Osteoblast (primary cell): ENCODE data around the gene KCTD5. TPM values are rescaled to one million over a fixed set of nuclear protein-coding genes. Genes with fewer than 3 reads are reported as not detected.
"Not testable (repeated sequence)": the region's sequence is repeated elsewhere in the genome, so short reads cannot be mapped to it uniquely, and the experiment has no call there.

Experiments
- DNase-seq: peaks from one replicate; pipeline ENCODE4 v3.0.0; 2011; ENCODE audit warnings: low spot score, mixed read lengths; ENCODE audit not compliant: insufficient read length; ENCODE audit errors: missing footprints
- H2AFZ ChIP-seq: 2 replicates; pipeline ENCODE4 v1.6.0; 2011; ENCODE audit warnings: mild to moderate bottlenecking, low read length
- H3K27ac ChIP-seq: 2 replicates; pipeline ENCODE4 v1.5.1; 2011; ENCODE audit warnings: mild to moderate bottlenecking, low read depth, low read length, moderate library complexity
- H3K27me3 ChIP-seq: 2 replicates; pipeline ENCODE4 v1.6.0; 2012; ENCODE audit warnings: mild to moderate bottlenecking, control low read depth, inconsistent platforms, low read length, moderate library complexity; ENCODE audit not compliant: insufficient read depth
- H3K36me3 ChIP-seq: 2 replicates; pipeline ENCODE4 v1.5.1; 2011; ENCODE audit warnings: mild to moderate bottlenecking, low read length, control low read depth, moderate library complexity; ENCODE audit not compliant: insufficient read depth
- H3K4me1 ChIP-seq: 2 replicates; pipeline ENCODE4 v1.5.1; 2011; ENCODE audit warnings: mild to moderate bottlenecking, low read length, control low read depth, moderate library complexity; ENCODE audit not compliant: insufficient read depth
- H3K4me2 ChIP-seq: 2 replicates; pipeline ENCODE4 v1.6.0; 2011; ENCODE audit warnings: mild to moderate bottlenecking, low read length; ENCODE audit not compliant: insufficient read depth
- H3K4me3 ChIP-seq: fragments of 200-600 bp; sonication (generic); 3 replicates; pipeline ENCODE4 v1.5.1; 2012; ENCODE audit warnings: mild to moderate bottlenecking, low read length, inconsistent platforms; ENCODE audit not compliant: insufficient read depth
- H3K79me2 ChIP-seq: 2 replicates; pipeline ENCODE4 v1.6.0; 2012; ENCODE audit warnings: mild to moderate bottlenecking, low read length, control low read depth, inconsistent platforms; ENCODE audit not compliant: insufficient read depth
- H3K9me3 ChIP-seq: 2 replicates; pipeline ENCODE4 v1.5.1; 2011; ENCODE audit warnings: low read depth, low read length, control low read depth
- H4K20me1 ChIP-seq: 2 replicates; pipeline ENCODE4 v1.6.0; 2012; ENCODE audit warnings: mild to moderate bottlenecking, low read length, control low read depth; ENCODE audit not compliant: insufficient read depth
- CTCF ChIP-seq: IDR thresholded peaks from 2 replicates; pipeline ENCODE4 v1.5.1; 2011; ENCODE audit warnings: mild to moderate bottlenecking, low read depth, low read length, moderate library complexity; ENCODE audit errors: extremely low read depth
- total RNA-seq: library from RNA; depleted of rRNA; stranded (reverse); fragments of >200 nt; gene quantifications from 2 replicates; pipeline ENCODE4 v1.2.3, GENCODE V29; 2012

KCTD5 gene
- total RNA-seq, 1 donor: 21.7 TPM

DNA sequence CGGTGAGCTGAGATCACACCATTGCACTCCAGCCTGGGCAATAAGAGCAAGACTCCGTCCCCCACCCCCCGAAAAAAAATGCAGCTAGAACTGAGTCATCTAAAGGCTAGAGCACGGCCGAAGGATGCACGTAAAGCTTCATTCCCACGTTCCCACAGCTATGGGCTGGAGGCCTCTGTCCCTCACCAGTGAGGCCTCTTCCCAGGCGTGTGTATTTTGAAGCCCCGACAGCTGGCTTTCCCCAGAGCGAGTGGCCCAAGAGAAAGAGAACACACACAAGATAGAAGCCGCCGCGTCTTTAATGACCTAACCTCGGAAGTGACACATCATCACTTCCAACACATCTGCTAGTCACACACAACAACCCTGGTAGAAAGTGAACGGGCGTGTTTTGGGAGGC, 6.6 kb upstream of the KCTD5 start:
- Histone ChIP-seq H3K79me2 (peaks cover 16% of the 10 kb centered on the region), H3K36me3 (no peaks in the 10 kb centered on the region), H3K27me3 (no peaks in the 10 kb centered on the region), H3K4me2 (no peak overlapping the region), H3K4me1 (no peaks in the 10 kb centered on the region), H3K9me3 (no peaks in the 10 kb centered on the region), H4K20me1 (peaks cover 5% of the 10 kb centered on the region), H3K4me3 (no peak overlapping the region), H2AFZ (no peak overlapping the region), H3K27ac (no peak overlapping the region)
- DNase-seq: no peak
- TF ChIP-seq CTCF: no peak

DNA sequence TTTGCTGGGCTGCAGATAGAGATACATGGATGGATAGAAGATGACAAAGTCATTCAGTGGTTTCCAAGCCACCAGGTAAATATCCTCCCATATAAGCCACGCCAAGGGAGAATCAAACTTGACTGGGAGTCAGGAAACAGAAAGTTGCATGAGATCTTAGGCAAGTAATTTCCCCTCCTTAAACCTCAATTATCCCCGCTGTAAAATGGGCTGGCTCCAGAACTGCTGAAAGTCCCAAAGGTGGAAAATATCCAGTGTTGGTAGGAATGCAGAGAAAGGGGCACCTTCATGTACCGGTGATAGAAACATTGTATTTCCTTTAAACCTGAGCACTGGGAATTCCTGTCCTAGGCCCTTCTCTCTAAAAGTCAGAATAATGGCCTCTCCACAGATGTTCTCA, 5.4 kb upstream of the KCTD5 start:
- not testable (repeated sequence) for H3K27me3 ChIP-seq, H4K20me1 ChIP-seq, H3K4me2 ChIP-seq, H3K9me3 ChIP-seq, H2AFZ ChIP-seq, H3K4me3 ChIP-seq, H3K4me1 ChIP-seq, H3K27ac ChIP-seq, H3K36me3 ChIP-seq
- DNase-seq: peak; percentile 62
- H3K79me2 ChIP-seq: peaks cover 10% of the 10 kb centered on the region

GRCh38 chr16:2678206-2678965, 3.9 kb upstream of the KCTD5 start:
- H3K4me3 ChIP-seq, H3K9me3 ChIP-seq, H3K36me3 ChIP-seq, H3K4me2 ChIP-seq, H4K20me1 ChIP-seq, H3K27me3 ChIP-seq, DNase-seq, H2AFZ ChIP-seq, H3K4me1 ChIP-seq, H3K27ac ChIP-seq: not testable (repeated sequence)
- H3K79me2 ChIP-seq: peaks cover 12% of the 10 kb centered on the region

DNA sequence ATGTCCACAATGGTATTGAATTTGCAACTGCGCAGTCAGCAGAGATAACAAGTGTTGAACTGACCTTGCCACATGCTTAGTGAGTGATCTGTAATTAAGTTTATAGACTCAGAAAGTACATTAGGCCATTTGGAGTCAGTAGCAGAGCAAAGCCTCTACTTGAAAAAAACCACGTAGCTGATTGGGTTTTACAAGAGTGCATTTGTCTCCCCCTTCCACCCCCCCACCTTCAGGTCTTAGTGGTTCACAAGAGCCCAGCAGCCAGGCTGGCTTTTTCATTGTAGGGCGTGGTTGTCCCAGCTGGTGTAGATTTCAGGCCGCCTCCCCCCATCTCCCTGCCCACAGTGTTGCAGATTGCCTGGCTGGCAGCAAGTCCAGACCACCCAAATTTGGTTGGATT, 2.4 kb upstream of the KCTD5 start:
- H3K27ac ChIP-seq, H3K4me2 ChIP-seq, DNase-seq: not testable (repeated sequence)

DNA sequence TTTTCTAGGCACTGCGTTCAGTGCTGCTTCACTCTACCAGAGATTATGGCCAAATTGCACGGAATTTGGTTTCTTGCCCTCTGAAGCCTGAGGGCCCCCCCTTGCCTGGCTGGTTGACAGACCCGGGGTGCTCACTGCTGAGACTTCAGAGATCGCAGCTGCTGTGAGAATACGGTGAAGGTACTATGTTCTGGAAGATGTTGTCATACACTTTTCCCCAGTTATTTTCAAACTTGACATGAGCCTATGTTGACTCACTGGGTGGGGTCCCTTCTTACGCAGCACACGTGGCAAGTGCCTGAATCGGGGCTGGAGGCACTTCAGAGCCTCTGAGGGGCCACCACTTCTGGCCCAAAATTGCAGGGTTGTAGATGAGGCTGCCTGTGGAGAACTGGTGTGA, 2.0 kb upstream of the KCTD5 start:
- not testable (repeated sequence) for H3K27me3 ChIP-seq, H3K4me2 ChIP-seq, H3K27ac ChIP-seq, H3K4me1 ChIP-seq, H3K9me3 ChIP-seq, H3K4me3 ChIP-seq, H3K36me3 ChIP-seq, H2AFZ ChIP-seq, H4K20me1 ChIP-seq, DNase-seq
- H3K79me2 ChIP-seq: peaks cover 19% of the 10 kb centered on the region

More for the DNA sequence above, 2.4 kb upstream of the KCTD5 start:
- not testable (repeated sequence) for H3K4me3 ChIP-seq, H2AFZ ChIP-seq, H3K9me3 ChIP-seq, H3K4me1 ChIP-seq, H3K36me3 ChIP-seq, H3K27me3 ChIP-seq, H4K20me1 ChIP-seq
- peaks cover 18% of the 10 kb centered on the region for H3K79me2 ChIP-seq

DNA sequence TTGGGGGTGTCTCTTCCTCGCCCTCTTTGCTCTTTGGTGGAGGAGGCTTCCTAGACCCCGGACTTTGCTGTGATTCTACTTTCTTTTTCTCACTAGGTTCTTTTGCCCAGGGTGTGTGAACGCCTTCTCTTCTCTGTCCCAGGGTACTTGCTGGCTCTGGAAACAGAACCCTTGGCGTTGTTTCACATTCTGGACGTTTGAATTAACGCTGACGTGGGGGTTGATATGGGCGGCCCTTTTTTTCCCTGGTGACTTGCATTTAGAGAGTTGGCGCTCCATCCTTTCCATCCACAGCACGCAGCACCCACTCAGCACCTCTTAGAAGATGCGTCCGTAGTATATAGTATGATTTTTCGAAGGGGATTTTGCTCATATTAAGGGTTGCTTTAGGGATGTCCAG, 718 bp downstream of the KCTD5 start:
- not testable (repeated sequence) for DNase-seq, H3K27me3 ChIP-seq, H3K4me1 ChIP-seq, H3K36me3 ChIP-seq, H3K9me3 ChIP-seq
- H3K4me3 ChIP-seq: peak overlapping the region; percentile 99
- H3K4me2 ChIP-seq: peak overlapping the region; percentile 98
- peak overlapping the region; percentile 91 for H3K27ac ChIP-seq
- H2AFZ ChIP-seq: peak overlapping the region; percentile 76
- H4K20me1 ChIP-seq: peaks cover 20% of the 10 kb centered on the region
- peaks cover 36% of the 10 kb centered on the region for H3K79me2 ChIP-seq

DNA sequence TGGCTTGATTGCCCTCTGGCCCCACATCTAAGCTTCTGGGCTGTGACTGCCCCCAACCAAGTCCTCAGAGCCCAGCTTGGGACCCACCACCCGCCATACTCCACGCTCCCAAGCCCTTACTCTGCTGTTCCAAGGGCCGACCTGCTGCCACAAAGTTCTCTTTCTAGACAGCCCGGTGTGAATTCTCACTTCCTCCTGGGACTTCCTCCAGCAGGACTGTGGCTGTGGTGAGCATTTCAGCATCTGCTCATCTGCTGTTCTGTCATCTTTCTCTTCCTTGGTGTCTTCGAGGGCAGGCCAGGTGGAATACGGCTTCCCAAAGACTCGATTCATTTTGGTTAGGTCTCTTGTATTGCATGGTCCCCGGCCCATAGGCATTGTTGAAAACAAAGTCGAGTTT, 3.8 kb downstream of the KCTD5 start:
- H3K4me3 ChIP-seq, H3K27ac ChIP-seq, H3K9me3 ChIP-seq, H3K27me3 ChIP-seq, H3K4me2 ChIP-seq, DNase-seq, H2AFZ ChIP-seq, H3K36me3 ChIP-seq: not testable (repeated sequence)
- peaks cover 32% of the 10 kb centered on the region for H4K20me1 ChIP-seq
- H3K79me2 ChIP-seq: peaks cover 48% of the 10 kb centered on the region
- peaks cover 21% of the 10 kb centered on the region for H3K4me1 ChIP-seq
